ENCODE results near the gene SPATA24. TPM values are rescaled to one million over a fixed set of nuclear protein-coding genes. Genes with fewer than 3 reads are reported as not detected.
A peak's percentile ranks its signal among the peaks of the same experiment; 100 is the strongest.

Gene SPATA24
- total RNA-seq, 1 experiment from 2014 or later = 13.0 TPM

DNA sequence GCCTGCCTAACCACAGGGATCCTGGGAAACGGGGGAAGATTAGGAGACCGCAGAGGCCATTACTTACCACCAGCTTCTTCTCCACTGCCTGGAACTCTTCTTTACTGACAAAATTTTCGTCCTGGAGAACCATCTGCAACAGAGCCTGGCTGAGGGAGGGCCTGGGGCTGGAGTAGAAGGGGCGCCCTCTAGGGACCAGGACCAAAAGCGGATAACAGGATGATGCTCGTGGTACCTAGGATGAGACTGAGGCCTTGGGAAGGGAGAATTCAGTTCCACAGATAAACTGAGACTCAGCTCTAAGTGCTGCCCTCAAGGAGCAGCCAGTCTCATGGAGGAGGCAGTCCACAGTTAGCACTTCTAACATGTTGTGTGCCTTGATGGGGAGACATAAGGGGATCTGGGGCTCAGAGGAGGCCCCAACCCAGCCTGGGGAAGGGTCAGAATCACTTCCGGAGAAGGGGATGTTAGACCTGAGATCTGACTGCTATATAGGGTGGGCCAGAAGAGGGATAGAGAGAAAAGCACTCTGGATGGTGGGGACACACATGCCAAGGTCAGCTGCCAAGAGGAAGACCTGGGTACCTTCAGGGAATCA, 1.2 kb downstream of the SPATA24 start:
- Histone ChIP-seq H3K27me3 (ENCODE audit: insufficient read depth, low read length) (no peaks in the 10 kb centered on the region), H3K4me2 (ENCODE audit: insufficient read depth, insufficient read length, low read length) (no peak overlapping the region), H4K8ac (replicated peaks; ENCODE audit: insufficient read length, low read depth, low read length) (no peak overlapping the region), H3K9me3 (ENCODE audit: control insufficient read depth, low read depth, low read length) (no peaks in the 10 kb centered on the region), H3T11ph (ENCODE audit: low read length) (no peak overlapping the region), H3K4ac (ENCODE audit: low read depth, low read length) (no peak overlapping the region), H3K79me1 (ENCODE audit: insufficient read depth, low read depth, low read length, poor library complexity, severe bottlenecking) (no peaks in the 10 kb centered on the region), H3K4me1 (ENCODE audit: insufficient read depth, low read length) (peaks cover 2% of the 10 kb centered on the region; the same call in 1 of the 2 replicates), H2BK12ac (ENCODE audit: insufficient read length, low read depth, low read length) (no peak overlapping the region), H2BK120ac (ENCODE audit: low read depth, low read length, poor library complexity, severe bottlenecking) (no peak overlapping the region), H3K18ac (ENCODE audit: insufficient read length, low read depth, low read length) (no peak overlapping the region), H2BK20ac (ENCODE audit: low read depth, low read length, poor library complexity, severe bottlenecking) (no peak overlapping the region), H3K23me2 (ENCODE audit: insufficient read length, low read depth, low read length, poor library complexity, severe bottlenecking) (no peaks in the 10 kb centered on the region), H3K9ac (ENCODE audit: extremely low read depth, insufficient read length, low read length) (no peak overlapping the region), H2BK15ac (ENCODE audit: low read depth, low read length) (no peak overlapping the region), H4K5ac (ENCODE audit: insufficient read length, low read depth, low read length) (no peak overlapping the region), H2BK5ac (ENCODE audit: insufficient read length, low read length) (no peak overlapping the region), H2AK5ac (ENCODE audit: insufficient read length, low read length) (no peak overlapping the region), H3K23ac (ENCODE audit: insufficient read length, low read depth, low read length) (no peak overlapping the region), H2AFZ (ENCODE audit: low read length) (no peak overlapping the region), H4K20me1 (ENCODE audit: control insufficient read depth, insufficient read depth, insufficient read length) (no peaks in the 10 kb centered on the region), H3K27ac (ENCODE audit: insufficient read length, low read depth, low read length) (no peak overlapping the region), H3K56ac (ENCODE audit: insufficient read length, low read depth, low read length) (no peak overlapping the region), H3K79me2 (ENCODE audit: insufficient read depth, low read length) (no peaks in the 10 kb centered on the region), H3K14ac (ENCODE audit: insufficient read depth, low read length) (no peak overlapping the region), H4K91ac (ENCODE audit: insufficient read length, low read depth, low read length) (no peak overlapping the region)
- TF ChIP-seq, protein P1, sequence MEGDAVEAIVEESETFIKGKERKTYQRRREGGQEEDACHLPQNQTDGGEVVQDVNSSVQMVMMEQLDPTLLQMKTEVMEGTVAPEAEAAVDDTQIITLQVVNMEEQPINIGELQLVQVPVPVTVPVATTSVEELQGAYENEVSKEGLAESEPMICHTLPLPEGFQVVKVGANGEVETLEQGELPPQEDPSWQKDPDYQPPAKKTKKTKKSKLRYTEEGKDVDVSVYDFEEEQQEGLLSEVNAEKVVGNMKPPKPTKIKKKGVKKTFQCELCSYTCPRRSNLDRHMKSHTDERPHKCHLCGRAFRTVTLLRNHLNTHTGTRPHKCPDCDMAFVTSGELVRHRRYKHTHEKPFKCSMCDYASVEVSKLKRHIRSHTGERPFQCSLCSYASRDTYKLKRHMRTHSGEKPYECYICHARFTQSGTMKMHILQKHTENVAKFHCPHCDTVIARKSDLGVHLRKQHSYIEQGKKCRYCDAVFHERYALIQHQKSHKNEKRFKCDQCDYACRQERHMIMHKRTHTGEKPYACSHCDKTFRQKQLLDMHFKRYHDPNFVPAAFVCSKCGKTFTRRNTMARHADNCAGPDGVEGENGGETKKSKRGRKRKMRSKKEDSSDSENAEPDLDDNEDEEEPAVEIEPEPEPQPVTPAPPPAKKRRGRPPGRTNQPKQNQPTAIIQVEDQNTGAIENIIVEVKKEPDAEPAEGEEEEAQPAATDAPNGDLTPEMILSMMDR (conservative IDR thresholded peaks at IDR 0.05) = peak; percentile 82
- peaks cover 16 to 20% of the 10 kb centered on the region in 2 experiments for H3K4me1 Mint-ChIP-seq
- H3K27ac Mint-ChIP-seq = no peak overlapping the region
- no peaks in the 10 kb centered on the region for H3K9me3 Mint-ChIP-seq
- peak overlapping the region; percentile 91 to 94 for H3K4me3 Mint-ChIP-seq
- no peaks in the 10 kb centered on the region for H3K27me3 Mint-ChIP-seq (ENCODE audit: low read depth)
- peaks cover 4 to 20% (median 16%) of the 10 kb centered on the region in 3 experiments for H3K36me3 Mint-ChIP-seq (ENCODE audit: insufficient read depth in 1 of 3, low read depth in 3 of 3)
- DNase-seq = peak; percentile 68
- WGBS (ENCODE audit: extremely low coverage, insufficient read length, low lambda C conversion rate) = no CpG with 5 or more reads among the region's 7 CpGs
